ENCODE results near the gene EIF3A.

- TF ChIP-seq, protein P1, sequence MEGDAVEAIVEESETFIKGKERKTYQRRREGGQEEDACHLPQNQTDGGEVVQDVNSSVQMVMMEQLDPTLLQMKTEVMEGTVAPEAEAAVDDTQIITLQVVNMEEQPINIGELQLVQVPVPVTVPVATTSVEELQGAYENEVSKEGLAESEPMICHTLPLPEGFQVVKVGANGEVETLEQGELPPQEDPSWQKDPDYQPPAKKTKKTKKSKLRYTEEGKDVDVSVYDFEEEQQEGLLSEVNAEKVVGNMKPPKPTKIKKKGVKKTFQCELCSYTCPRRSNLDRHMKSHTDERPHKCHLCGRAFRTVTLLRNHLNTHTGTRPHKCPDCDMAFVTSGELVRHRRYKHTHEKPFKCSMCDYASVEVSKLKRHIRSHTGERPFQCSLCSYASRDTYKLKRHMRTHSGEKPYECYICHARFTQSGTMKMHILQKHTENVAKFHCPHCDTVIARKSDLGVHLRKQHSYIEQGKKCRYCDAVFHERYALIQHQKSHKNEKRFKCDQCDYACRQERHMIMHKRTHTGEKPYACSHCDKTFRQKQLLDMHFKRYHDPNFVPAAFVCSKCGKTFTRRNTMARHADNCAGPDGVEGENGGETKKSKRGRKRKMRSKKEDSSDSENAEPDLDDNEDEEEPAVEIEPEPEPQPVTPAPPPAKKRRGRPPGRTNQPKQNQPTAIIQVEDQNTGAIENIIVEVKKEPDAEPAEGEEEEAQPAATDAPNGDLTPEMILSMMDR (IDR thresholded peaks at IDR 0.05), result no peak
- TF ChIP-seq POLR2AphosphoS5 (IDR thresholded peaks at IDR 0.05), result no peak
- no peak for TF ChIP-seq POLR2A (IDR thresholded peaks at IDR 0.05)
Measured at GRCh38 chr10:119087271-119087882, 6.8 kb upstream of the EIF3A start.

Measured in stomach (tissue), 4 donors.